Measurements from ENCODE around the gene TMEM204. TPM values are rescaled to one million over a fixed set of nuclear protein-coding genes. Genes with fewer than 3 reads are reported as not detected.

The TMEM204 gene
- total RNA-seq, 1 experiment from 2014 or later = not detected

GRCh38 chr16:1546430-1546829 is 13.0 kb downstream of the TMEM204 start:
- no TSS peak for BruUV-seq (replicated peaks)
- H3K27ac ChIP-seq (ENCODE audit: low read depth, low read length, poor library complexity, severe bottlenecking) = no peak overlapping the region
- ChIA-PET POLR2A (ENCODE audit: low non-redundant PET) (no interaction called here), CTCF (interaction anchor here (0.6 kb wide), 1 partner anchor 158 kb away, joined by 3 read pairs; no protein-coding TSS in a partner anchor)
- no peaks in the 10 kb centered on the region for H3K36me3 ChIP-seq (ENCODE audit: insufficient read depth, low read length, poor library complexity, severe bottlenecking)
- H3K27me3 ChIP-seq (replicated peaks; ENCODE audit: insufficient read depth, low read depth, low read length, poor library complexity) = no peaks in the 10 kb centered on the region
- intact Hi-C loops (cut with micrococcal nuclease; ENCODE audit: unreplicated experiment) = no loop called here
- no peaks in the 10 kb centered on the region for H3K9me3 ChIP-seq (ENCODE audit: low read depth, low read length, poor library complexity, severe bottlenecking)
- TF ChIP-seq EZH2 (IDR thresholded peaks at IDR 0.05; ENCODE audit: borderline replicate concordance, low read depth, low read length, poor library complexity, severe bottlenecking) = no peak
- no peak for TF ChIP-seq CTCF (conservative IDR thresholded peaks at IDR 0.05; ENCODE audit: low read depth, low read length)
- no peak for DNase-seq (ENCODE audit: low spot score)
- no peak overlapping the region for H3K4me3 ChIP-seq (ENCODE audit: low read depth, low read length, poor library complexity, severe bottlenecking)
- peaks cover 21% of the 10 kb centered on the region for H3K4me1 ChIP-seq (ENCODE audit: insufficient read depth, low read length, poor library complexity, severe bottlenecking)

- Histone ChIP-seq H3K27ac (ENCODE audit: low read depth, low read length, poor library complexity, severe bottlenecking) (no peak overlapping the region), H3K4me1 (ENCODE audit: insufficient read depth, low read length, poor library complexity, severe bottlenecking) (peaks cover 20% of the 10 kb centered on the region), H3K27me3 (replicated peaks; ENCODE audit: insufficient read depth, low read depth, low read length, poor library complexity) (no peaks in the 10 kb centered on the region), H3K36me3 (ENCODE audit: insufficient read depth, low read length, poor library complexity, severe bottlenecking) (no peaks in the 10 kb centered on the region), H3K4me3 (ENCODE audit: low read depth, low read length, poor library complexity, severe bottlenecking) (no peak overlapping the region), H3K9me3 (ENCODE audit: low read depth, low read length, poor library complexity, severe bottlenecking) (no peaks in the 10 kb centered on the region)
- DNase-seq (ENCODE audit: low spot score) = no peak
- POLR2A ChIA-PET (ENCODE audit: low non-redundant PET) = no interaction called here
- CTCF ChIA-PET = no interaction called here
- no peak for TF ChIP-seq CTCF (conservative IDR thresholded peaks at IDR 0.05; ENCODE audit: low read depth, low read length)
- TF ChIP-seq EZH2 (IDR thresholded peaks at IDR 0.05; ENCODE audit: borderline replicate concordance, low read depth, low read length, poor library complexity, severe bottlenecking) = no peak
- intact Hi-C loops (cut with micrococcal nuclease; ENCODE audit: unreplicated experiment) = no loop called here
- BruUV-seq (replicated peaks) = no TSS peak
Measured at GRCh38 chr16:1548233-1548632, 14.8 kb downstream of the TMEM204 start.

GRCh38 chr16:1548727-1549126 is 15.3 kb downstream of the TMEM204 start:
- Histone ChIP-seq H3K9me3 (ENCODE audit: low read depth, low read length, poor library complexity, severe bottlenecking) (no peaks in the 10 kb centered on the region), H3K36me3 (ENCODE audit: insufficient read depth, low read length, poor library complexity, severe bottlenecking) (no peaks in the 10 kb centered on the region), H3K4me3 (ENCODE audit: low read depth, low read length, poor library complexity, severe bottlenecking) (no peak overlapping the region), H3K4me1 (ENCODE audit: insufficient read depth, low read length, poor library complexity, severe bottlenecking) (peaks cover 15% of the 10 kb centered on the region), H3K27me3 (replicated peaks; ENCODE audit: insufficient read depth, low read depth, low read length, poor library complexity) (no peaks in the 10 kb centered on the region), H3K27ac (ENCODE audit: low read depth, low read length, poor library complexity, severe bottlenecking) (no peak overlapping the region)
- no peak for DNase-seq (ENCODE audit: low spot score)
- ChIA-PET CTCF (no interaction called here), POLR2A (ENCODE audit: low non-redundant PET) (no interaction called here)
- TF ChIP-seq EZH2 (IDR thresholded peaks at IDR 0.05; ENCODE audit: borderline replicate concordance, low read depth, low read length, poor library complexity, severe bottlenecking) (no peak), CTCF (conservative IDR thresholded peaks at IDR 0.05; ENCODE audit: low read depth, low read length) (no peak)
- no TSS peak for BruUV-seq (replicated peaks)
- intact Hi-C loops (cut with micrococcal nuclease; ENCODE audit: unreplicated experiment) = no loop called here
